ENCODE results near the gene CD82. TPM values are rescaled to one million over a fixed set of nuclear protein-coding genes. Genes with fewer than 3 reads are reported as not detected.

CD82 gene
- total RNA-seq, 1 donor = 23.2 TPM

- Histone ChIP-seq H3K4me3 (ENCODE audit: insufficient read depth, low read length) (no peak overlapping the region), H3K4me1 (ENCODE audit: insufficient read depth, low read length) (peaks cover 7% of the 10 kb centered on the region), H4K20me1 (ENCODE audit: insufficient read depth, low read length) (peaks cover 2% of the 10 kb centered on the region), H3K27ac (ENCODE audit: low read depth, low read length) (no peak overlapping the region), H3K36me3 (ENCODE audit: insufficient read depth, low read length) (no peaks in the 10 kb centered on the region), H3K9me3 (ENCODE audit: low read depth, low read length) (peaks cover 3% of the 10 kb centered on the region), H3K4me2 (ENCODE audit: insufficient read depth, low read length) (no peak overlapping the region), H3K79me2 (ENCODE audit: insufficient read depth, low read length) (no peaks in the 10 kb centered on the region), H2AFZ (ENCODE audit: low read length) (no peak overlapping the region), H3K27me3 (ENCODE audit: insufficient read depth, low read length) (peaks cover 8% of the 10 kb centered on the region)
- peak; percentile 48 for DNase-seq (ENCODE audit: insufficient read length, low spot score, missing footprints)
- TF ChIP-seq CTCF (IDR thresholded peaks at IDR 0.05; ENCODE audit: extremely low read depth, low read depth, low read length) = no peak
Measured at GRCh38 chr11:44625759-44626523, 60.5 kb downstream of the CD82 start.

GRCh38 chr11:44626645-44627044 is 61.2 kb downstream of the CD82 start:
- H4K20me1 ChIP-seq (ENCODE audit: insufficient read depth, low read length) = no peaks in the 10 kb centered on the region
- no peaks in the 10 kb centered on the region for H3K36me3 ChIP-seq (ENCODE audit: insufficient read depth, low read length)
- H3K27me3 ChIP-seq (ENCODE audit: insufficient read depth, low read length) = peaks cover 8% of the 10 kb centered on the region
- H2AFZ ChIP-seq (ENCODE audit: low read length) = no peak overlapping the region
- H3K4me3 ChIP-seq (ENCODE audit: insufficient read depth, low read length) = no peak overlapping the region
- H3K9me3 ChIP-seq (ENCODE audit: low read depth, low read length) = peaks cover 3% of the 10 kb centered on the region
- peaks cover 5% of the 10 kb centered on the region for H3K4me1 ChIP-seq (ENCODE audit: insufficient read depth, low read length)
- TF ChIP-seq CTCF (IDR thresholded peaks at IDR 0.05; ENCODE audit: extremely low read depth, low read depth, low read length) = no peak
- no peak overlapping the region for H3K27ac ChIP-seq (ENCODE audit: low read depth, low read length)
- H3K79me2 ChIP-seq (ENCODE audit: insufficient read depth, low read length) = no peaks in the 10 kb centered on the region
- H3K4me2 ChIP-seq (ENCODE audit: insufficient read depth, low read length) = no peak overlapping the region
- DNase-seq (ENCODE audit: insufficient read length, low spot score, missing footprints) = peak; percentile 23

- no peak overlapping the region for H3K4me2 ChIP-seq (ENCODE audit: insufficient read depth, low read length)
- H3K79me2 ChIP-seq (ENCODE audit: insufficient read depth, low read length) = no peaks in the 10 kb centered on the region
- H3K9me3 ChIP-seq (ENCODE audit: low read depth, low read length) = peaks cover 3% of the 10 kb centered on the region
- H4K20me1 ChIP-seq (ENCODE audit: insufficient read depth, low read length) = no peaks in the 10 kb centered on the region
- H3K4me1 ChIP-seq (ENCODE audit: insufficient read depth, low read length) = peaks cover 5% of the 10 kb centered on the region
- no peak overlapping the region for H3K27ac ChIP-seq (ENCODE audit: low read depth, low read length)
- H2AFZ ChIP-seq (ENCODE audit: low read length) = no peak overlapping the region
- H3K36me3 ChIP-seq (ENCODE audit: insufficient read depth, low read length) = no peaks in the 10 kb centered on the region
- TF ChIP-seq CTCF (IDR thresholded peaks at IDR 0.05; ENCODE audit: extremely low read depth, low read depth, low read length) = no peak
- DNase-seq (ENCODE audit: insufficient read length, low spot score, missing footprints) = peak; percentile 62
- peaks cover 8% of the 10 kb centered on the region for H3K27me3 ChIP-seq (ENCODE audit: insufficient read depth, low read length)
- H3K4me3 ChIP-seq (ENCODE audit: insufficient read depth, low read length) = no peak overlapping the region
Measured at GRCh38 chr11:44627165-44627789, 61.8 kb downstream of the CD82 start.
